ENCODE results near the gene MAP3K6. TPM values are rescaled to one million over a fixed set of nuclear protein-coding genes. Genes with fewer than 3 reads are reported as not detected.

MAP3K6 gene
- total and polyA plus RNA-seq, 4 experiments from 2014 or later = 4.5 to 11.7 (median 8.5) TPM

GRCh38 chr1:27353629-27354028 is 13.1 kb downstream of the MAP3K6 start:
- Mint-ChIP-seq H3K27me3 (no peaks in the 10 kb centered on the region), H3K4me3 (no peak overlapping the region), H3K27ac (peak overlapping the region in 5 of 7 donors; percentile 28 to 77 (median 51)), H3K36me3 (peaks cover 0 to 14% of the 10 kb centered on the region in 2 donors), H3K9me3 (no peaks in the 10 kb centered on the region), H3K4me1 (peaks cover 6 to 40% (median 23%) of the 10 kb centered on the region in 4 donors)
- no peak for DNase-seq
- ChIA-PET CTCF (ENCODE audit: partially characterized antibody) (interaction anchor here (0.7 to 9.0 kb wide), 7 partner anchors 11 to 57 kb away, joined by 4 to 105 read pairs (median 23); partner anchors contain the start of genes MAP3K6 and SYTL1), POLR2A (ENCODE audit: partially characterized antibody) (interaction anchor here (2.4 to 15.5 kb wide), 2 partner anchors 10 to 12 kb away, joined by 11 to 202 read pairs; partner anchors contain the start of genes MAP3K6 and SYTL1)
- intact Hi-C loops (cut with micrococcal nuclease) = no loop called here
- Histone ChIP-seq H3K4me3 (ENCODE audit: low read length in 2 of 2) (no peak overlapping the region), H3K27ac (ENCODE audit: low read depth, low read length) (no peak overlapping the region), H3K4me1 (ENCODE audit: insufficient read depth, low read length) (peaks cover 37% of the 10 kb centered on the region), H3K36me3 (ENCODE audit: insufficient read depth, low read length) (peaks cover 10% of the 10 kb centered on the region), H3K9me3 (ENCODE audit: control insufficient read depth in 1 of 2, low read length in 2 of 2) (no peaks in the 10 kb centered on the region), H3K27me3 (ENCODE audit: insufficient read depth, low read length) (no peaks in the 10 kb centered on the region)

- H3K36me3 ChIP-seq (ENCODE audit: insufficient read depth, low read length) = peaks cover 10% of the 10 kb centered on the region
- no peak overlapping the region for H3K27ac ChIP-seq (ENCODE audit: low read depth, low read length)
- no peaks in the 10 kb centered on the region for H3K9me3 ChIP-seq (ENCODE audit: control insufficient read depth in 1 of 2, low read length in 2 of 2)
- no peak for DNase-seq
- peaks cover 6 to 36% (median 22%) of the 10 kb centered on the region in 4 donors for H3K4me1 Mint-ChIP-seq
- H3K9me3 Mint-ChIP-seq = no peaks in the 10 kb centered on the region
- H3K27me3 ChIP-seq (ENCODE audit: insufficient read depth, low read length) = no peaks in the 10 kb centered on the region
- H3K4me3 ChIP-seq (ENCODE audit: low read length in 2 of 2) = no peak overlapping the region
- peak overlapping the region in 2 of 7 donors; percentile 40 to 47 for H3K27ac Mint-ChIP-seq
- H3K4me3 Mint-ChIP-seq = no peak overlapping the region
- H3K4me1 ChIP-seq (ENCODE audit: insufficient read depth, low read length) = peaks cover 37% of the 10 kb centered on the region
- H3K36me3 Mint-ChIP-seq = peaks cover 0 to 14% of the 10 kb centered on the region in 2 donors
- intact Hi-C loops (cut with micrococcal nuclease) = no loop called here
- ChIA-PET CTCF (ENCODE audit: partially characterized antibody) (interaction anchor here (2.1 to 9.0 kb wide), 3 partner anchors 13 to 56 kb away, joined by 5 to 63 read pairs (median 39); partner anchors contain the start of gene MAP3K6), POLR2A (ENCODE audit: partially characterized antibody) (interaction anchor here (2.4 to 15.5 kb wide), 2 partner anchors 10 to 12 kb away, joined by 11 to 202 read pairs; partner anchors contain the start of genes MAP3K6 and SYTL1)
- no peaks in the 10 kb centered on the region for H3K27me3 Mint-ChIP-seq
Observed at GRCh38 chr1:27353166-27353565, 13.6 kb downstream of the MAP3K6 start.

- Mint-ChIP-seq H3K4me3 (no peak overlapping the region), H3K9me3 (no peaks in the 10 kb centered on the region)
Observed at GRCh38 chr1:27351541-27352107, 15.1 kb downstream of the MAP3K6 start.

GRCh38 chr1:27350663-27351540 is 15.9 kb downstream of the MAP3K6 start:
- ChIA-PET CTCF (ENCODE audit: partially characterized antibody) (interaction anchor here (1.2 to 2.5 kb wide), 2 partner anchors 18 to 24 kb away, joined by 3 to 13 read pairs; no protein-coding TSS in a partner anchor), POLR2A (ENCODE audit: partially characterized antibody) (interaction anchor here (3.9 to 15.5 kb wide), 2 partner anchors 8 to 15 kb away, joined by 15 to 202 read pairs; partner anchors contain the start of genes MAP3K6 and SYTL1)
- Histone ChIP-seq H3K36me3 (ENCODE audit: insufficient read depth, low read length) (peaks cover 15% of the 10 kb centered on the region), H3K4me1 (ENCODE audit: insufficient read depth, low read length) (peaks cover 26% of the 10 kb centered on the region), H3K27ac (ENCODE audit: low read depth, low read length) (no peak overlapping the region), H3K27me3 (ENCODE audit: insufficient read depth, low read length) (no peaks in the 10 kb centered on the region), H3K4me3 (ENCODE audit: low read length in 2 of 2) (no peak overlapping the region), H3K9me3 (ENCODE audit: control insufficient read depth in 1 of 2, low read length in 2 of 2) (no peaks in the 10 kb centered on the region)
- intact Hi-C loops (cut with micrococcal nuclease) = no loop called here
- DNase-seq = no peak
- Mint-ChIP-seq H3K4me1 (peaks cover 12 to 23% (median 13%) of the 10 kb centered on the region in 4 donors), H3K4me3 (no peak overlapping the region), H3K27ac (no peak overlapping the region), H3K36me3 (peaks cover 12 to 30% of the 10 kb centered on the region in 2 donors), H3K27me3 (no peaks in the 10 kb centered on the region), H3K9me3 (no peaks in the 10 kb centered on the region)

More at GRCh38 chr1:27351541-27352107, 15.1 kb downstream of the MAP3K6 start:
- H3K27me3 Mint-ChIP-seq = no peaks in the 10 kb centered on the region
- POLR2A ChIA-PET (ENCODE audit: partially characterized antibody) = interaction anchor here (3.9 to 15.5 kb wide), 2 partner anchors 8 to 14 kb away, joined by 15 to 202 read pairs; partner anchors contain the start of genes MAP3K6 and SYTL1
- Histone ChIP-seq H3K9me3 (ENCODE audit: control insufficient read depth in 1 of 2, low read length in 2 of 2) (no peaks in the 10 kb centered on the region), H3K27ac (ENCODE audit: low read depth, low read length) (no peak overlapping the region), H3K4me3 (ENCODE audit: low read length in 2 of 2) (no peak overlapping the region), H3K4me1 (ENCODE audit: insufficient read depth, low read length) (peaks cover 29% of the 10 kb centered on the region), H3K36me3 (ENCODE audit: insufficient read depth, low read length) (peaks cover 10% of the 10 kb centered on the region), H3K27me3 (ENCODE audit: insufficient read depth, low read length) (no peaks in the 10 kb centered on the region)
- DNase-seq = no peak
- CTCF ChIA-PET (ENCODE audit: partially characterized antibody) = interaction anchor here (9.0 kb wide), 1 partner anchor 18 kb away, joined by 63 read pairs; no protein-coding TSS in a partner anchor
- H3K4me1 Mint-ChIP-seq = peaks cover 10 to 25% (median 13%) of the 10 kb centered on the region in 4 donors
- intact Hi-C loops (cut with micrococcal nuclease) = no loop called here
- H3K27ac Mint-ChIP-seq = peak overlapping the region in 2 of 7 donors; percentile 13 to 22
- peaks cover 8 to 25% of the 10 kb centered on the region in 2 donors for H3K36me3 Mint-ChIP-seq

- peaks cover 16 to 33% of the 10 kb centered on the region in 2 donors for H3K36me3 Mint-ChIP-seq
- Histone ChIP-seq H3K36me3 (ENCODE audit: insufficient read depth, low read length) (peaks cover 22% of the 10 kb centered on the region), H3K27ac (ENCODE audit: low read depth, low read length) (no peak overlapping the region), H3K9me3 (ENCODE audit: control insufficient read depth in 1 of 2, low read length in 2 of 2) (no peaks in the 10 kb centered on the region), H3K27me3 (ENCODE audit: insufficient read depth, low read length) (no peaks in the 10 kb centered on the region), H3K4me3 (ENCODE audit: low read length in 2 of 2) (no peak overlapping the region), H3K4me1 (ENCODE audit: insufficient read depth, low read length) (peaks cover 26% of the 10 kb centered on the region)
- no peak overlapping the region for H3K4me3 Mint-ChIP-seq
- intact Hi-C loops (cut with micrococcal nuclease) = loop anchor here (1.0 kb wide), 1 partner anchor 9 kb away; no protein-coding TSS in a partner anchor
- ChIA-PET POLR2A (ENCODE audit: partially characterized antibody) (interaction anchor here (2.2 to 15.5 kb wide), 3 partner anchors 7 to 16 kb away, joined by 15 to 202 read pairs (median 21); partner anchors contain the start of genes MAP3K6 and SYTL1), CTCF (ENCODE audit: partially characterized antibody) (interaction anchor here (0.9 to 2.5 kb wide), 4 partner anchors 7 to 24 kb away, joined by 3 to 13 read pairs (median 6); partner anchors contain the start of gene SYTL1)
- H3K9me3 Mint-ChIP-seq = no peaks in the 10 kb centered on the region
- H3K27ac Mint-ChIP-seq = no peak overlapping the region
- no peaks in the 10 kb centered on the region for H3K27me3 Mint-ChIP-seq
- H3K4me1 Mint-ChIP-seq = peaks cover 7 to 24% (median 9%) of the 10 kb centered on the region in 4 donors
- DNase-seq = no peak
Observed at GRCh38 chr1:27349784-27350662, 16.7 kb downstream of the MAP3K6 start.
